ENCODE measurements around the gene P3R3URF. TPM values are rescaled to one million over a fixed set of nuclear protein-coding genes. Genes with fewer than 3 reads are reported as not detected.

The P3R3URF gene
- total RNA-seq, 2 donors from 2014 or later, result not detected

DNA sequence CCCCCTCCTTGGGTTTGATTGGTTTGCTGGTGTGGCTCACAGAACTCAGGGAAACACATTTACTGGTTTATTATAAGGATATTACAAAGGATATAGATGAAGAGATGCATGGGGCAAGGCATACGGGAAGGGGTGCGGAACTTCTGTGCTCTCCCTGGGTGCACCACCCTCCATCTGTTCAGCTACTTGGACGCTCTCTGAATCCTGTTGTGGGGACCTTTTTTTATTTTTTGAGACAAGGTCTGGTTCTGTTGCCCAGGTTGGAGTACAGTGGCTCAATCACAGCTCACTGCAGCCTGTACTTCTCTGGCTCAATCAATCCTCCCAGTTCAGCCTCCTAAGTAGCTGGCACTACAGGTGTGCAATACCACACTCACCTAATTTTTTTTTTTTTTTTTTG is 34.3 kb upstream of the P3R3URF start:
- Histone ChIP-seq H3K36me3 (ENCODE audit: control insufficient read depth, insufficient read depth, low read length) (no peaks in the 10 kb centered on the region), H3K9ac (ENCODE audit: extremely low read depth, low read length, poor library complexity, severe bottlenecking) (no peak overlapping the region), H3K27ac (ENCODE audit: low read depth, low read length) (no peak overlapping the region), H3K27me3 (ENCODE audit: control insufficient read depth, insufficient read depth, low read length, poor library complexity, severe bottlenecking) (no peaks in the 10 kb centered on the region), H3K4me3 (ENCODE audit: low read length) (no peak overlapping the region), H3K4me1 (ENCODE audit: control insufficient read depth, insufficient read depth, low read length) (no peaks in the 10 kb centered on the region), H3K9me3 (ENCODE audit: control insufficient read depth, low read length) (no peaks in the 10 kb centered on the region)
- peaks cover 5% of the 10 kb centered on the region for H3K36me3 Mint-ChIP-seq (ENCODE audit: low read depth)
- H3K27me3 Mint-ChIP-seq (ENCODE audit: insufficient read depth), result no peaks in the 10 kb centered on the region
- DNase-seq, result no peak
- H3K27ac Mint-ChIP-seq, result no peak overlapping the region
- no peaks in the 10 kb centered on the region for H3K9me3 Mint-ChIP-seq
- H3K4me3 Mint-ChIP-seq, result no peak overlapping the region
- 90 to 100% methylated on average over 3 of the region's 3 CpGs for WGBS, 2 experiments (ENCODE audit: insufficient coverage in 1 of 2, insufficient read length in 1 of 2)
- H3K4me1 Mint-ChIP-seq, result no peaks in the 10 kb centered on the region
- TF ChIP-seq, protein P1, sequence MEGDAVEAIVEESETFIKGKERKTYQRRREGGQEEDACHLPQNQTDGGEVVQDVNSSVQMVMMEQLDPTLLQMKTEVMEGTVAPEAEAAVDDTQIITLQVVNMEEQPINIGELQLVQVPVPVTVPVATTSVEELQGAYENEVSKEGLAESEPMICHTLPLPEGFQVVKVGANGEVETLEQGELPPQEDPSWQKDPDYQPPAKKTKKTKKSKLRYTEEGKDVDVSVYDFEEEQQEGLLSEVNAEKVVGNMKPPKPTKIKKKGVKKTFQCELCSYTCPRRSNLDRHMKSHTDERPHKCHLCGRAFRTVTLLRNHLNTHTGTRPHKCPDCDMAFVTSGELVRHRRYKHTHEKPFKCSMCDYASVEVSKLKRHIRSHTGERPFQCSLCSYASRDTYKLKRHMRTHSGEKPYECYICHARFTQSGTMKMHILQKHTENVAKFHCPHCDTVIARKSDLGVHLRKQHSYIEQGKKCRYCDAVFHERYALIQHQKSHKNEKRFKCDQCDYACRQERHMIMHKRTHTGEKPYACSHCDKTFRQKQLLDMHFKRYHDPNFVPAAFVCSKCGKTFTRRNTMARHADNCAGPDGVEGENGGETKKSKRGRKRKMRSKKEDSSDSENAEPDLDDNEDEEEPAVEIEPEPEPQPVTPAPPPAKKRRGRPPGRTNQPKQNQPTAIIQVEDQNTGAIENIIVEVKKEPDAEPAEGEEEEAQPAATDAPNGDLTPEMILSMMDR (conservative IDR thresholded peaks at IDR 0.05), result no peak

DNA sequence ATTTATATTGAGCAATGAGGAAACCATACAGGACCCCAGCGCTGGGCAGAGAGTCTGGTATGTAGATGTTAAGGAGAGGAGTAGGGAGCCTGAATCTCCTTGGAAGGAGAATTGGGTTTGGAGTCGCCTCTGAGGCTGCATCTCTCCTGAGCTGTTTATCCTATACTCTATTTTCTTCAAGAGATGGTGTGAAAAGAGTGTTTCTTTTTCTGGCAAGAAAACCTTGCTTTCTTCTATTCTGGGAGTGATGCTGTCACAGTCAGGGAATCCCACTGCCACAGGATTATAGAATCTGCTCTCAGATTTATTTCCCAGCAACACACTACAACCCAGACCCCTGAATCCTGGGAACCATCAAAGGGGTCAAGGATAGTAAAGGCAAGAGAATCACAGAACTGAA is 30.1 kb upstream of the P3R3URF start:
- Mint-ChIP-seq H3K27ac (peak overlapping the region; percentile 52), H3K4me3 (no peak overlapping the region), H3K9me3 (no peaks in the 10 kb centered on the region), H3K4me1 (peaks cover 11% of the 10 kb centered on the region), H3K36me3 (ENCODE audit: low read depth) (peaks cover 1% of the 10 kb centered on the region), H3K27me3 (ENCODE audit: insufficient read depth) (no peaks in the 10 kb centered on the region)
- Histone ChIP-seq H3K27me3 (ENCODE audit: control insufficient read depth, insufficient read depth, low read length, poor library complexity, severe bottlenecking) (no peaks in the 10 kb centered on the region), H3K9me3 (ENCODE audit: control insufficient read depth, low read length) (no peaks in the 10 kb centered on the region), H3K27ac (ENCODE audit: low read depth, low read length) (no peak overlapping the region), H3K4me1 (ENCODE audit: control insufficient read depth, insufficient read depth, low read length) (no peaks in the 10 kb centered on the region), H3K36me3 (ENCODE audit: control insufficient read depth, insufficient read depth, low read length) (no peaks in the 10 kb centered on the region), H3K9ac (ENCODE audit: extremely low read depth, low read length, poor library complexity, severe bottlenecking) (no peak overlapping the region), H3K4me3 (ENCODE audit: low read length) (no peak overlapping the region)
- TF ChIP-seq, protein P1 (conservative IDR thresholded peaks at IDR 0.05), result no peak
- no peak for DNase-seq
- WGBS, 2 experiments (ENCODE audit: insufficient coverage in 1 of 2, insufficient read length in 1 of 2), result 86% methylated on average over 1 of the region's 2 CpGs; no CpG with 5 or more reads in 1 of the 2 experiments

DNA sequence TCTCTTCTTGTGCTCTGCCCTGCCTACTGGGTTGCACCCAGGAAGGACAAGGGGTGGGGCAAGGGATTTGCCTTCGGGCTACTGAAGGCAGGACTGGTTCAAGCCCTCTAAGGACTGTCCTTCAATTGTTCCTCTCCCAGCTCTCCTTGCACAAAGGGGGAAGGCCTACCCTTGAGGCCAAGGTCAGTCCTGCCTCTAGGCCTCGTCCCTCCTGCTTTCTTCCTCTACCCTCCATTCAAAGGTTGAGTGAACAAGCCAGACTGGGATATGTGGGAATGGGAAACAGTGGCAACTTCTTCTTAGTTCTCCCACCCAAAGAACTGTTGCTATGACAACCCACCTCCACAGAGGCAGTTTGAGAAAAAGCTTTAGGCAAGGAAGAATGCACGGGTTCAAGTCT is 29.5 kb upstream of the P3R3URF start:
- DNase-seq, result no peak
- H3K4me3 Mint-ChIP-seq, result no peak overlapping the region
- no peak overlapping the region for H3K27ac Mint-ChIP-seq

More for the DNA sequence above, 29.5 kb upstream of the P3R3URF start:
- no peaks in the 10 kb centered on the region for H3K27me3 Mint-ChIP-seq (ENCODE audit: insufficient read depth)
- Histone ChIP-seq H3K27ac (ENCODE audit: low read depth, low read length) (no peak overlapping the region), H3K4me1 (ENCODE audit: control insufficient read depth, insufficient read depth, low read length) (no peaks in the 10 kb centered on the region), H3K36me3 (ENCODE audit: control insufficient read depth, insufficient read depth, low read length) (no peaks in the 10 kb centered on the region), H3K9ac (ENCODE audit: extremely low read depth, low read length, poor library complexity, severe bottlenecking) (no peak overlapping the region), H3K4me3 (ENCODE audit: low read length) (no peak overlapping the region), H3K9me3 (ENCODE audit: control insufficient read depth, low read length) (no peaks in the 10 kb centered on the region), H3K27me3 (ENCODE audit: control insufficient read depth, insufficient read depth, low read length, poor library complexity, severe bottlenecking) (no peaks in the 10 kb centered on the region)
- TF ChIP-seq, protein P1 (conservative IDR thresholded peaks at IDR 0.05), result no peak
- peaks cover 11% of the 10 kb centered on the region for H3K4me1 Mint-ChIP-seq
- H3K36me3 Mint-ChIP-seq (ENCODE audit: low read depth), result peaks cover 1% of the 10 kb centered on the region
- no peaks in the 10 kb centered on the region for H3K9me3 Mint-ChIP-seq
- 80 to 91% methylated on average over 1 to 3 of the region's 3 CpGs for WGBS, 2 experiments (ENCODE audit: insufficient coverage in 1 of 2, insufficient read length in 1 of 2)
